Mucosa of stomach (tissue), 1 donor: ENCODE data around the gene SLC27A3.

Experiments
- H3K27me3 ChIP-seq: one replicate; pipeline ENCODE4 v1.7.0; 2013; ENCODE audit warnings: mild to moderate bottlenecking, low read length; ENCODE audit not compliant: control insufficient read depth, insufficient read depth
- H3K36me3 ChIP-seq: one replicate; pipeline ENCODE4 v1.7.0; 2013; ENCODE audit warnings: low read length; ENCODE audit not compliant: control insufficient read depth, insufficient read depth
- H3K4me1 ChIP-seq: one replicate; pipeline ENCODE4 v1.7.0; 2013; ENCODE audit warnings: mild to moderate bottlenecking, low read length; ENCODE audit not compliant: control insufficient read depth, insufficient read depth
- H3K4me3 ChIP-seq: one replicate; pipeline ENCODE4 v1.7.0; 2013; ENCODE audit warnings: low read length
- H3K9ac ChIP-seq: one replicate; pipeline ENCODE4 v1.7.0; 2013; ENCODE audit warnings: mild to moderate bottlenecking, low read length, moderate library complexity
- H3K9me3 ChIP-seq: one replicate; pipeline ENCODE4 v1.7.0; 2013; ENCODE audit warnings: mild to moderate bottlenecking, low read length, moderate library complexity; ENCODE audit not compliant: control insufficient read depth
- donor health status: Pancreatic carcinoma.

The SLC27A3 gene

DNA sequence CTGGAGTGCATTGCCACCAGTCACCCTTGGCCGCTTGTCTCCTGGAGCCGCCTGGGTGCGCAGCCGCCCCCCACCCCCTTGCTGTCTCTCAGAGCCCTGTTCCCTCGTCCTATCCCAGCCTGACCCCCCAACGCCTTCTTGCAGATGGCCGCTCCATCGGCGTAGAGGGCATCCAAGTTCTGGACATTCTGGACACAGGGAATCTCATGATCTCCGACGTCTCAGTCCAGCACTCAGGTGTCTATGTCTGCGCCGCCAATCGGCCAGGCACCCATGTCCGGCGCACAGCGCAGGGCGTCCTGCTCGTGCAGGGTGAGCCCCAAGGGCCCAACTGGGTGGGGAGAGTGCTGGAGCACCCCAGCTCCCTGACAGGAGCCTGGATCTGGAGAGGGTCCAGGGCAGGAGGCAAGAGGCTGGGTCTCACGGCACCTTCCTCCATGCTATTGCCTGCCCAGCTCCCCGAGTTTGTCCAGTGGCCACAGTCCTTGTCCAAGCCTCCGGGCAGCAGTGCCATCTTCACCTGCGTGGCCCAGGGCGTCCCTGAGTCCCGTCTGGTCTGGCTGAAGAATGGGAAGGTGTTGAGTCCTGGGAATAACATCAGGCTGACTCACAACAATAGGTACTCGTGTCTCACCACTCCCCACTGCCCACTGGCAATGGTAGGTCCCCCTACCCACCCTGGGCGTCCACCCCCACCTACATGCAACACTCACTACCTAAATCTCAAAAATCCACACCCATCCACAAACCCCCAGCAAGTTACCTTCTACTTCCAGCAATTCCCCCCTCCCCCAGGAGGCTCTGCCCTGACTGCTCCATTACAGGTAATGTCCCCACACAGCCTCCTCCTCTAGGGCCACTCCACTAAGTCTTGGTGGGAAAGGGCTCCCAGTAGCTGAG, 24.6 kb downstream of the SLC27A3 start:
- Histone ChIP-seq H3K4me1 (no peaks in the 10 kb centered on the region), H3K4me3 (no peak overlapping the region), H3K9ac (no peak overlapping the region), H3K36me3 (no peaks in the 10 kb centered on the region), H3K27me3 (no peaks in the 10 kb centered on the region), H3K9me3 (no peaks in the 10 kb centered on the region)

DNA sequence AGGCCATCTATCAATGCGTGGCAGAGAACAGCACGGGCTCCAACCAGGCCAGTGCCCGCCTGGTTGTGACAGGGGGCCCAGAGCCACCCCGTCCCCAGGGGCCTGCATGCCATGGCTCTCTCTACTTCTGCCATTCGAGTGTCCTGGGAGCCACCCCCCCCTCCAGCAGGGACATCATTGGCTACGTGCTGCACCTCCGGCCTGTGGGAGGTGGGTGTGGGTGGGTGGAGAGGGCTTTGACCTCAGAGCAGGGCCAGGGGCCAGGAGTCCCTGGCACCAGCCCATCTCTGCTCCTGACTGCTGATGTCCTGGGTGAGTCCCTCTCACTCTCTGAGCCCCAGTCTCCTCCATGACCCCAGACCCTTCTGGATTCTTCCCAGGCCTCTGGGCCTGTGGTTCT, 25.3 kb downstream of the SLC27A3 start:
- H3K4me1 ChIP-seq = no peaks in the 10 kb centered on the region
- H3K36me3 ChIP-seq = no peaks in the 10 kb centered on the region
- no peak overlapping the region for H3K9ac ChIP-seq
- H3K4me3 ChIP-seq = no peak overlapping the region
- no peaks in the 10 kb centered on the region for H3K9me3 ChIP-seq
- no peaks in the 10 kb centered on the region for H3K27me3 ChIP-seq

DNA sequence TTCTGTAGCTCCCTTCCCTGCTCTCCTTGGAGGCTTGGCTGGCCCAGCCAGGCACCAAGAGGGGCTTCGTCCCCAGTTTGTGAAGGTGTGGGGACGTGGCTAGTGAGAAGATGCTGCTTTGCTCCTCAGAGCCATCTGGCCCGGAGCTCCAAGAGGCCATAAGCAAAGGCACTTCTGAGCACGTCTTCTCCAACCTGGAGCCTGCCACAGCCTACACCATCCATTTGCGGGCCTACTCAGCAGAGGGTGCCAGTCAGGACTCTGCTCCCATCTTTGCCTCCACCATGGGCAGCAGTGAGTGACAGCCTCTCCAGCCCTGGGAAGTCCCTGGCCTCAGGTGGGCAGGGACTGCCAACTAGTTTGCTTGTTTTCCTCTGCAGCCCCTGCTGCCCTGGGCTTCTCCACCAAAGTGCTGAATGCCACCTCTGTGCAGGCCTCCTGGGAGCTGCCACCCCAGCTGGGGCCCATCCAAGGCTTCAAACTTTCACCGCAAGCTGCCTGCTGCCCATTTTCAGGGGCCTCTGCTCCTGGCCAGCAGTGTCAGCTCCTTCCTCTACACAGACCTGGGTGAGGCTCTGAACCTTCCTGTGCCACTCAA, 25.9 kb downstream of the SLC27A3 start:
- H3K4me1 ChIP-seq = no peaks in the 10 kb centered on the region
- no peaks in the 10 kb centered on the region for H3K9me3 ChIP-seq

DNA sequence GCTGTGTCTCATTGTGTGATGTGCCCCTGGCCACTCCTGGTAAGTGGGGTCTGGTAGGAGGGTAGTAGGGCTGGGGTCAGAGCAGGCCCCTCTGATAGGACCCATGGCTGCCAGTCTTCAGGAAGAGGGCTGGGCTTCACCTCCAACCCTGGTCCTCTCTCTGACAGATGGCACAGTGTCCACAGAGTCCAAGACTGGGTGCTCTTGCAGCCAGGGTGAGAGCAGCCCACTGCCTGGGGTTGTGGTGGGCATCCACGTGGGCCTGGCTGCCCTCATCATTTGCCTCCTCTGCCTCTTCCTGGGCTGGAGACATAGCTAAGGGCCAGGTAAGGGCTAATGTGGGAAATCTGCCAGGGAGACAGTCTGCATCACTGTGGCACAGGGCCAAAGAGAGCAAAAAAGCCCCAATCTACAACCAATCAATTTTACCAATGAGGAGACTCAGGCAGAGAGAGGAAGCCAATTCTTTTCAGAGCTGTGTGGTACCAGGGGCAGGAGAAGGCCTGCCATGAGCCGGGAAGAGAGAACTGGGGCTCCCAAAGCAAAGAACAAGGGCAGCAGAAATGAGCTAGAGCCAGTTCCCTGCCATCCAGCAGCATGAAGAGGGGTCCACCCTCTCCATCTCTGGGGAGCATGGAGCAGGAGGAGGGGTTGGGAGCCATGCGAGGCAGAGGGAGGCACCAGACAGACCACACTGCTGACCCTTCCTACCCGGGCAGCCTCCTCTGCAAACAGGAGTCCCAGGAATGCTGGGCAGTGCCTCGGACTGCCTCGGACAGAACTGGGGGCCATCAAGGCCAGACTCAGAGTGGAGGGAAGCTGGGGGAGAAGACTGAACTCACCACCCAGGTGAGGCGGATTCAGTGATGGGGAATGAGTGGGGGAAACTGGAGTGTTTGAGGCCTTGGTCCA, 26.8 kb downstream of the SLC27A3 start:
- Histone ChIP-seq H3K4me1 (no peaks in the 10 kb centered on the region), H3K9me3 (no peaks in the 10 kb centered on the region), H3K9ac (no peak overlapping the region), H3K4me3 (no peak overlapping the region), H3K27me3 (no peaks in the 10 kb centered on the region), H3K36me3 (no peaks in the 10 kb centered on the region)

More for the DNA sequence above, 25.9 kb downstream of the SLC27A3 start:
- Histone ChIP-seq H3K4me3 (no peak overlapping the region), H3K36me3 (no peaks in the 10 kb centered on the region), H3K9ac (no peak overlapping the region), H3K27me3 (no peaks in the 10 kb centered on the region)

DNA sequence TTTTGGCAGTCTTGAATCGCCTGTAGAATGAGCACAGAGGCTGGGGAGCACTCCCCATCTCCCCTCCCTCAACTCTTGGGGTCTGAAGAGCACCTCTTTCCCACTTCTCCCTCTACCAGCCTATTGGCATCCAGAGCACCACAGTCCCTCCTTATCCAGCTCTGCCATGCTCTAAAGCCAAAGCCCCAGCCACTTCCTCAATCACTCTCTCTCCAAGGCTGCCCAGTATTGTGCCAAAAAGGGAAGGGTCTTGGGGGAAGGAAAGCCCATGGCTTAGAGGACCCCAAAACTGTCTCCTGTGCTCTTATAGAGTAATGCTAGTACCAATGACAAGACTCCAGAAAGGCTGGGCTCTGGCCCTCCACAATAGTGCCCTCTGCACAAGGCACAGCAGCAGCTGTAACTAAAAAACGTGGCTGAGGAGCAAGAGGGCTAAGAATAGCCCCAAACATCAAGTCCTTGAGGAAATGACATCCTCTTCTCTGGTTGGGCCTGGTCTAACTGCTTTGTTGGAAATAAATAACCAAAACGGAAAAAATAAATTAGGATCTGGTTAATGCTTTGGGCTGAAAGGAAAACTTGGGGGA, 28.4 kb downstream of the SLC27A3 start:
- H3K4me1 ChIP-seq = no peaks in the 10 kb centered on the region
- H3K27me3 ChIP-seq = no peaks in the 10 kb centered on the region
- H3K36me3 ChIP-seq = no peaks in the 10 kb centered on the region
- H3K9ac ChIP-seq = no peak overlapping the region
- H3K9me3 ChIP-seq = no peaks in the 10 kb centered on the region
- no peak overlapping the region for H3K4me3 ChIP-seq

DNA sequence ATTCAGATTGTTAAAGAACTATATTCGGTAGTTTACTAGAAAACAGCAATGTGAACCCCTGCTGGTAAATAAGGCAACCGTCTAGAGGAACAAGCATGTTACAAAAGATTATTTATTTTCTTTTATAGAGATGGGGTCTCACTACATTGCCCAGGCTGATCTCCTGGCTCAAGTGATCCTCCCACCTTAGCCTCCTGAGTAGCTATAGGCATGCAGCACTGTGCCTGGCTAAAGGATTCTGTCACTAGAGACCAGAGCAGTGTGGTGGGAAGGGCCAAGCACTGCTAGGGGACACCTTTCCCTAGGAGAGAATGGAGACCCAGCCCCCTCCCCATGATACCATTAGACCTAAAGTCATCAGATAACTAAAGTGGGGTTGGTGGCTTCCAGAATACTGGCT, 28.9 kb downstream of the SLC27A3 start:
- H3K9ac ChIP-seq = no peak overlapping the region
- H3K4me1 ChIP-seq = no peaks in the 10 kb centered on the region
- no peaks in the 10 kb centered on the region for H3K9me3 ChIP-seq
- no peaks in the 10 kb centered on the region for H3K36me3 ChIP-seq
- no peaks in the 10 kb centered on the region for H3K27me3 ChIP-seq
- H3K4me3 ChIP-seq = no peak overlapping the region

DNA sequence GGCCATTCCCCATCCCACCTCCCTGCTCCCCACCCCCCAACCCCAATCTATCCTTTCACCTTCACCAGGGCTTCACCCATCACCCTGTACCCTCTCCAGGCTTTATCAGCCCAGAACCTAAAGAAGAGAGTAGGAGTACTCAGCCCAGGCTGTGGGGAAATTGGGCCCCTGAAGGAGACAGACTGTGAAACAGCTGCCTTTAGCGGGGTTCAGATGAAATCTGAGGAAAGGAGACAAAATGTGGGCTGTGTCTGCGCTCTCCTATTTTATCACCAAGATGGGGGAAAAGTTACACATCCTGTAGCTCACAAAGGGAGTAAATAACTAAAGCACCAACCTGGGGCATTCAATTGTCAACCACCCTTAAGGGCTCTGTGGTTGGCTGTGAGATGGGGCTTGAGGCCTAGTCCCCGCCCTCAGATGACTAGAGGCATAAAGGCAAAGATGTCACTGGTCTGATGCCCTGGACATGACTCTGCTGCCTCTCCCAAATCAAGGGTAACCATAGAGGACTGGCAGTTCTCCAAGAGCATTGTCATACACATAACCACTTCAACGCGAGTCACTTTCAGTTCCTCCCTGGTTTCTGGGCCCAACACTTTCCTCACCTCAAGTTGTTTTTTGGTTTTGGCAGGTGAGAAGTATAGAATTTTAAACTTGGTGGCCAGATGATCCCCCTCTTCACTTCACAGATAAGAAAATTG, 30.0 kb downstream of the SLC27A3 start:
- Histone ChIP-seq H3K9ac (no peak overlapping the region), H3K4me3 (no peak overlapping the region), H3K27me3 (no peaks in the 10 kb centered on the region), H3K36me3 (no peaks in the 10 kb centered on the region), H3K9me3 (no peaks in the 10 kb centered on the region), H3K4me1 (no peaks in the 10 kb centered on the region)

DNA sequence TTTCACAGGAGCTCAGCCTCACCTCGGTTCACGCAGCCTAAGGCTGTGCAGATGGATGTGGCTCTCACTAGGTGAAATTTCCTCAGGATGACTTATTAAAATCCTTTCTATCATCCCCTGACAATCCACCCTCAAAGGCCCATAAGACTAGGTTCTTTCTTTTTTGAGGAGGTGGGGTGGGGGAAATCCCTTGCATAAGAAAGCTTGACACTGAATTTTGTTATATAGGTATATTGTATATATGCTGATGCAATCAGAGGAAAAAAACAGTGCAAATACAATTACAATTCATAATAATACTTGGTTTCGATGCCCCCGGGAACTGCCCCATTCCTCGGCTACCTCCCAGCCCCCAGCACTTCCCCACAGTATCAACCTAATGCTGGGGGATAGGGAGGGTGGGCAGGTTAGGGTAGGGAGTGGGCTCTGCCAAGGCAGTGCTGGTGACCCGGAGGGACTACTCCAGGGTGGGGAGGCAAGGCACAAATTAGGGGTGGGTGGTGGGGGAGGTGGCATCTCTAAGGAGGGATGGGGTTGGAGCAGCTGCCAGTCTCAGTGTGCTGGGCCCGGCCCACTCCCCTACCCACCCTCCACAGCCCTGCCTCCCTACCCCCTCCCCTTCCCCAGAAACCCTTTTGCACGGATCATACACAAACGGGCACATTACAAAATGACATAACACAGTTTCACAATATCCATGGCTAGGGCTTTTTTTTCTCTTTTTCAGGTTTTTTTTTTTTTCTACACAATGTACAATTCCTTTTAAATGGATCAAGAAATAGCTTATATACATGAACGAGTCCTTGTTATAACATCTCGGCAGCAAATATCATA, 30.9 kb downstream of the SLC27A3 start:
- H3K4me1 ChIP-seq = no peaks in the 10 kb centered on the region
- H3K9me3 ChIP-seq = no peaks in the 10 kb centered on the region
- no peaks in the 10 kb centered on the region for H3K27me3 ChIP-seq
- no peak overlapping the region for H3K4me3 ChIP-seq
- no peaks in the 10 kb centered on the region for H3K36me3 ChIP-seq
- no peak overlapping the region for H3K9ac ChIP-seq

DNA sequence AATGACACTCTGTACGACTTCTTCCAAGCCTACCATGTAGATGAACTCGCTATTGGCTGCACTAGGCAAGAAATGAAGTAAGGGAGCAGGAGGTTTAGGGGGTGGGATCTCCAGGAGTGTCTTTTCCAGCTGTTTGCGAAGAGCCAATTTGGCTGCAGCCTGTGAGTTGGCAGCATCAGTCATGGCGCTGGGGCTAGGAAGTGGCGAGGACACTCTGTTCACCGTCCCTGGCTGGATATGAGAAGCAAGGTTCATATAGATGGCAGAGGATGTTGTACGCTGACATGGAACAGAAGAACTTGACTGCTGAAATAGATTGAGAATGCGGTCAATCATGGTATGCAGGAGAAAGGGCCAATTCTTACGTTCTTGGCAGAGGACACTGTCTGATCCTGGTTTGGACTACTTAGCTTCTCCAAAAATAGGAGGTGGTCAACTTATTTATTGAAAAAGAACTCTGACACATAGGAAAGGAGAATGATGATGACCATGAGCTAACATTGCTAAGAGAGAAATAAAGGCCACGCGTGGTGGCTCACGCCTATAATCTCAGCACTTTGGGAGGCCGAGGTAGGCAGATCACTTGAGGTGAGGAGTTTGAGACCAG, 41.2 kb downstream of the SLC27A3 start:
- Histone ChIP-seq H3K36me3 (peaks cover 20% of the 10 kb centered on the region), H3K4me1 (no peaks in the 10 kb centered on the region), H3K9ac (no peak overlapping the region), H3K9me3 (no peaks in the 10 kb centered on the region), H3K27me3 (no peaks in the 10 kb centered on the region), H3K4me3 (no peak overlapping the region)

DNA sequence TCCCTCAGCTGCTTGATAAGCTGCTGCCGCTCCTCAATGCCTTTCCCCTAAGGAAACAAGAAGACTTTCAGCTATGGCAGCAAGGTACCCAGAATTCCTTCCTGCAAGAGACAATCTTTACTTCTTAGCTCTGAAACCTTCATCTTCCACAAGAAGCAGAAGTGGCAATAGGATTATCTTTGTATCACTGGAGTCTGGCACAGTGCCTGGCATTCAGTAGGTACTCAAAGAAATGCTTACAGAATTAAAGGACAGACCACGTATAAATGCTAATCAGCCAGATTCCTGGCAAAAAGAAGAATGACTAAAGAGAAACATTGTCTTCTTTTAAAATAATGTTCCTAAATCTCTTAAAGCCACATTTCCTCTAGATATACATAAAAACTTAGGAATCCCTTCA, 43.7 kb downstream of the SLC27A3 start:
- Histone ChIP-seq H3K36me3 (peaks cover 10% of the 10 kb centered on the region), H3K4me3 (no peak overlapping the region), H3K27me3 (no peaks in the 10 kb centered on the region), H3K9ac (no peak overlapping the region), H3K4me1 (no peaks in the 10 kb centered on the region), H3K9me3 (no peaks in the 10 kb centered on the region)
